K562 (cell line): ENCODE data around the gene DAB2IP. TPM values are rescaled to one million over a fixed set of nuclear protein-coding genes. Genes with fewer than 3 reads are reported as not detected.

ENCODE experiments used
- ATAC-seq: fragments of 200-7000 bp; cut with Tn5 transposase; 3 replicates; pipeline ENCODE4 v1.9.1; 2020; ENCODE audit warnings: moderate library complexity
- BruUV-seq: library from RNA; stranded (reverse); fragments of 400-500 nt; replicated peaks from 2 replicates; lab custom pipeline; 2021; lab: Mats Ljungman, UMichigan
- CTCF ChIA-PET: fragments of 300-600 bp; formaldehyde crosslinking; extraction: SDS; loops from one replicate; lab custom pipeline; 2021; ENCODE audit warnings: low intra/inter-chr PET ratio; lab: Yijun Ruan, JAX
- POLR2A ChIA-PET: fragments of 300-600, 350-650 bp; sonication (Branson Sonifier 250); formaldehyde crosslinking; extraction: SDS; loops from one replicate; lab custom pipeline; 2021; ENCODE audit warnings: antibody characterized with exemption, inconsistent platforms; lab: Yijun Ruan, JAX
- DNase-seq, 4 experiments: peaks; one replicate each; pipeline versions ENCODE4 v3.0.0 to v3.0.0-alpha.2; 2011 to 2018; ENCODE audit warnings: low spot score in 3 of 4, mixed read lengths in 3 of 4; ENCODE audit errors: extremely low read depth in 1 of 4
- FAIRE-seq: peaks from 2 replicates; lab custom pipeline; 2011; peaks lifted over from hg19 to GRCh38; lab: Jason Lieb, UNC
- H2AFZ ChIP-seq: 2 replicates; pipeline ENCODE4 v1.6.0; 2011; ENCODE audit warnings: low read depth, low read length, control low read depth, inconsistent platforms
- H3K27ac ChIP-seq: fragments of 200-600 bp; 3 replicates; pipeline ENCODE4 v1.8.0; 2011; ENCODE audit warnings: low read depth, mild to moderate bottlenecking, control low read depth, inconsistent platforms, low read length, moderate library complexity, mixed read lengths; ENCODE audit errors: extremely low read depth
- H3K27me3 ChIP-seq, 2 experiments: fragments of 300-600 bp in 1 of 2; 2 replicates in 1 of 2; 3 replicates in 1 of 2; pipeline versions ENCODE4 v1.6.0 to v1.8.0; 2011; ENCODE audit warnings: inconsistent platforms in 2 of 2, low read length in 2 of 2, mild to moderate bottlenecking in 1 of 2, mixed read lengths in 1 of 2, moderate library complexity in 1 of 2; ENCODE audit not compliant: control insufficient read depth in 2 of 2, insufficient read depth in 2 of 2
- H3K36me3 ChIP-seq: fragments of 300-600 bp; 3 replicates; pipeline ENCODE4 v1.8.0; 2011; ENCODE audit warnings: mild to moderate bottlenecking, low read length, inconsistent platforms; ENCODE audit not compliant: control insufficient read depth, insufficient read depth
- H3K4me1 ChIP-seq, 2 experiments: fragments of 200-600 bp in 1 of 2; replicated peaks in 1 of 2; 2 replicates in 1 of 2; 3 replicates in 1 of 2; pipeline versions ENCODE4 v1.5.1 to v1.8.0; 2011; ENCODE audit warnings: inconsistent platforms in 2 of 2, low read length in 2 of 2, mild to moderate bottlenecking in 1 of 2, mixed read lengths in 1 of 2, moderate library complexity in 1 of 2; ENCODE audit not compliant: control insufficient read depth in 2 of 2, insufficient read depth in 2 of 2
- H3K4me2 ChIP-seq: 2 replicates; pipeline ENCODE4 v1.6.1; 2011; ENCODE audit warnings: low read length, control low read depth, inconsistent platforms, mixed read lengths; ENCODE audit not compliant: insufficient read depth
- H3K4me3 ChIP-seq: fragments of 200-600 bp; sonication (generic), shearing (Covaris generic); 2 replicates; pipeline ENCODE4 v1.5.1; 2016; ENCODE audit warnings: control low read depth, inconsistent platforms
- H3K79me2 ChIP-seq: fragments of 200-600 bp; 3 replicates; pipeline ENCODE4 v1.8.0; 2011; ENCODE audit warnings: low read length, inconsistent platforms; ENCODE audit not compliant: control insufficient read depth, insufficient read depth
- H3K9ac ChIP-seq, 2 experiments: 2 replicates each; pipeline versions ENCODE4 v1.6.0 to v1.6.1; 2011; ENCODE audit warnings: low read depth in 2 of 2, low read length in 2 of 2, control low read depth in 1 of 2, inconsistent platforms in 1 of 2, mild to moderate bottlenecking in 1 of 2, mixed read lengths in 1 of 2; ENCODE audit not compliant: insufficient read depth in 1 of 2
- H3K9me1 ChIP-seq: one replicate; pipeline ENCODE4 v1.6.0; 2011; ENCODE audit warnings: inconsistent platforms, mild to moderate bottlenecking, low read length, moderate library complexity; ENCODE audit not compliant: control insufficient read depth, insufficient read depth
- H3K9me3 ChIP-seq: replicated peaks from 2 replicates; pipeline ENCODE4 v1.5.1; 2011; ENCODE audit warnings: low read depth, low read length, inconsistent platforms; ENCODE audit not compliant: control insufficient read depth, insufficient read depth
- H4K20me1 ChIP-seq: replicated peaks from 2 replicates; pipeline ENCODE4 v1.6.1; 2011; ENCODE audit warnings: low read length, inconsistent platforms, mixed read lengths; ENCODE audit not compliant: control insufficient read depth, insufficient read depth
- ARID3B ChIP-seq: fragments of 250-450 bp; sonication (Bioruptor Pico); IDR thresholded peaks from 2 replicates; pipeline ENCODE4 v1.4.0; 2020; ENCODE audit warnings: borderline replicate concordance
- GTF3C2 ChIP-seq: IDR thresholded peaks from 3 replicates; pipeline ENCODE4 v1.6.1; 2011; ENCODE audit warnings: borderline replicate concordance, mild to moderate bottlenecking, moderate library complexity; ENCODE audit not compliant: insufficient read length; ENCODE audit errors: extremely low read depth
- MTA3 ChIP-seq: fragments of 450-650 bp; formaldehyde crosslinking; IDR thresholded peaks from 2 replicates; pipeline ENCODE4 v1.6.1; 2017; ENCODE audit warnings: mild to moderate bottlenecking, borderline replicate concordance
- MXI1 ChIP-seq: IDR thresholded peaks from 2 replicates; pipeline ENCODE4 v1.6.1; 2011; ENCODE audit warnings: low read depth, mild to moderate bottlenecking, improper control_type of control experiment, low read length
- PHF20 ChIP-seq: fragments of 450-650 bp; IDR thresholded peaks from 2 replicates; pipeline ENCODE4 v1.6.1; 2018; ENCODE audit not compliant: partially characterized antibody
- SIN3B ChIP-seq: fragments of 450-650 bp; IDR thresholded peaks from 2 replicates; pipeline ENCODE4 v1.6.1; 2017; ENCODE audit warnings: low read depth, mild to moderate bottlenecking, moderate library complexity
- ZBTB34 ChIP-seq: fragments of 250-450 bp; sonication (Bioruptor Pico); IDR thresholded peaks from 2 replicates; pipeline ENCODE4 v1.8.0; 2021; ENCODE audit warnings: mild to moderate bottlenecking, moderate library complexity
- ZBTB49 ChIP-seq: sonication (generic); formaldehyde crosslinking; IDR thresholded peaks from 2 replicates; pipeline ENCODE4 v1.8.0; 2022; ENCODE audit warnings: missing genetic modification reagents, mild to moderate bottlenecking, borderline replicate concordance
- ZNF780A ChIP-seq: fragments of 250-450 bp; sonication (Bioruptor Pico); IDR thresholded peaks from 2 replicates; pipeline ENCODE4 v1.5.0; 2021; ENCODE audit warnings: mild to moderate bottlenecking
- WGBS: fragments of 100-300 bp; shearing (Covaris generic); methylation state at CpG from one replicate; pipeline ENCODE4 v1.1.6; 2016; ENCODE audit warnings: low coverage, mixed read lengths; ENCODE audit not compliant: insufficient coverage; ENCODE audit errors: missing lambda C conversion rate; 5-methylcytosine and 5-hydroxymethylcytosine counted together
- in situ Hi-C: fragments of 300-500 bp; cut with MboI; formaldehyde crosslinking; loops from 4 replicates; pipeline ENCODE4 v1.15.0; 2018; ENCODE audit warnings: inconsistent platforms, mixed read lengths
- intact Hi-C: fragments of 100-400 bp; cut with micrococcal nuclease; formaldehyde crosslinking; loops from 2 replicates; pipeline ENCODE4 v1.14.2; 2022
- polyA plus RNA-seq, 8 experiments: library from polyadenylated mRNA; depleted of rRNA in 4 of 8; stranded (reverse) in 5 of 8; unstranded in 3 of 8; fragments of >200 nt; fragmentation: Nextera tagmentation in 2 of 8; fragmentation: Illumina TruSeq in 1 of 8; extraction: Ambion mirVana in 2 of 8; extraction: Trizol in 1 of 8; gene quantifications; 2 replicates each; pipeline versions ENCODE4 v1.2.1 to v1.2.3, GENCODE V29; 2011 to 2014; ENCODE audit warnings: inconsistent platforms in 1 of 8, missing spikeins in 1 of 8
- total RNA-seq, 7 experiments: library from RNA; depleted of rRNA in 6 of 7; stranded (reverse); fragments of >200 nt in 6 of 7; fragmentation: Illumina TruSeq in 2 of 7; extraction: Trizol in 2 of 7; gene quantifications; 2 replicates each; pipeline versions ENCODE4 v1.2.1 to v1.2.3, GENCODE V29; 2011 to 2021; ENCODE audit warnings: low replicate concordance in 1 of 7

Gene DAB2IP
- total and polyA plus RNA-seq, 9 of the 15 experiments (the other 6 are each of a cell fraction or from before 2014, with no cell fraction given) = 0.04 to 0.31 (median 0.08) TPM; not detected in 5

GRCh38 chr9:121736934-121737462 is 85.6 kb downstream of the DAB2IP start:
- Histone ChIP-seq H3K4me1 (peaks cover 0 to 3% of the 10 kb centered on the region in 2 experiments; a peak in 1 of 5 replicates), H3K9ac (no peak overlapping the region), H3K27ac (no peak overlapping the region), H3K4me3 (no peak overlapping the region), H3K36me3 (no peaks in the 10 kb centered on the region), H3K27me3 (peaks cover 10 to 76% of the 10 kb centered on the region in 2 experiments; a peak in 4 of 5 replicates), H3K9me1 (no peaks in the 10 kb centered on the region), H2AFZ (0 out of 2 replicates have a peak overlapping the region, but pooled peaks have one; percentile 14), H4K20me1 (no peaks in the 10 kb centered on the region; the same call in 1 of the 2 replicates), H3K9me3 (no peaks in the 10 kb centered on the region), H3K79me2 (no peaks in the 10 kb centered on the region), H3K4me2 (0 out of 2 replicates have a peak overlapping the region, but pooled peaks have one; percentile 7)
- intact Hi-C loops = no loop called here
- CTCF ChIA-PET = no interaction called here
- POLR2A ChIA-PET = interaction anchor here (0.6 kb wide), 1 partner anchor 162 kb away, joined by 3 read pairs; no protein-coding TSS in a partner anchor
- peak; percentile 34 to 86 (median 76) for DNase-seq
- no peak for FAIRE-seq
- peak; percentile 94 for ATAC-seq
- BruUV-seq = no TSS peak
- WGBS = 13% methylated on average over 13 of the region's 13 CpGs
- in situ Hi-C loops = no loop called here
- TF ChIP-seq ZNF780A (no peak), ZBTB34 (CRISPR knock-in tag) (no peak), MXI1 (no peak), SIN3B (no peak), GTF3C2 (no peak), ZBTB49 (no peak), PHF20 (no peak), ARID3B (no peak), MTA3 (no peak)
